Left ventricle myocardium superior (tissue), 1 donor: ENCODE data around the gene BOK. TPM values are rescaled to one million over a fixed set of nuclear protein-coding genes. Genes with fewer than 3 reads are reported as not detected.
"Not testable (repeated sequence)": the region's sequence is repeated elsewhere in the genome, so short reads cannot be mapped to it uniquely, and the experiment has no call there.

Experiments used
- ATAC-seq: fragments of 200-7000 bp; cut with Tn5 transposase; one replicate; pipeline ENCODE4 v1.9.1; 2020; ENCODE audit warnings: mild to moderate bottlenecking, moderate library complexity
- DNase-seq: peaks from one replicate; pipeline ENCODE4 v3.0.0-alpha.2; 2020
- intact Hi-C: fragments of 100-400 bp; cut with micrococcal nuclease; formaldehyde crosslinking; loops from one replicate; pipeline ENCODE4 v1.11.0; 2022
- long read RNA-seq: library from polyadenylated mRNA; unstranded; transcript quantifications from one replicate; pipeline ENCODE4 v2.0.0, GENCODE V29; 2021
- total RNA-seq: library from RNA; stranded (reverse); fragmentation: NEBNext Ultra II Directional; extraction: Animal tissue kit (Norgen Biotek cat#: 25700); gene quantifications from one replicate; pipeline ENCODE4 v1.2.1, GENCODE V29; 2021
- donor health status: DM: no; HTN: yes; CAD: no; lungs with severe emphysema.

BOK gene, protein sequence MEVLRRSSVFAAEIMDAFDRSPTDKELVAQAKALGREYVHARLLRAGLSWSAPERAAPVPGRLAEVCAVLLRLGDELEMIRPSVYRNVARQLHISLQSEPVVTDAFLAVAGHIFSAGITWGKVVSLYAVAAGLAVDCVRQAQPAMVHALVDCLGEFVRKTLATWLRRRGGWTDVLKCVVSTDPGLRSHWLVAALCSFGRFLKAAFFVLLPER
- 3.6 TPM for total RNA-seq
- long read RNA-seq, partial matches to known transcripts, result 3 of 15 reads
- long read RNA-seq, other reads (novel, unspliced or antisense), result 10 of 15 reads

DNA sequence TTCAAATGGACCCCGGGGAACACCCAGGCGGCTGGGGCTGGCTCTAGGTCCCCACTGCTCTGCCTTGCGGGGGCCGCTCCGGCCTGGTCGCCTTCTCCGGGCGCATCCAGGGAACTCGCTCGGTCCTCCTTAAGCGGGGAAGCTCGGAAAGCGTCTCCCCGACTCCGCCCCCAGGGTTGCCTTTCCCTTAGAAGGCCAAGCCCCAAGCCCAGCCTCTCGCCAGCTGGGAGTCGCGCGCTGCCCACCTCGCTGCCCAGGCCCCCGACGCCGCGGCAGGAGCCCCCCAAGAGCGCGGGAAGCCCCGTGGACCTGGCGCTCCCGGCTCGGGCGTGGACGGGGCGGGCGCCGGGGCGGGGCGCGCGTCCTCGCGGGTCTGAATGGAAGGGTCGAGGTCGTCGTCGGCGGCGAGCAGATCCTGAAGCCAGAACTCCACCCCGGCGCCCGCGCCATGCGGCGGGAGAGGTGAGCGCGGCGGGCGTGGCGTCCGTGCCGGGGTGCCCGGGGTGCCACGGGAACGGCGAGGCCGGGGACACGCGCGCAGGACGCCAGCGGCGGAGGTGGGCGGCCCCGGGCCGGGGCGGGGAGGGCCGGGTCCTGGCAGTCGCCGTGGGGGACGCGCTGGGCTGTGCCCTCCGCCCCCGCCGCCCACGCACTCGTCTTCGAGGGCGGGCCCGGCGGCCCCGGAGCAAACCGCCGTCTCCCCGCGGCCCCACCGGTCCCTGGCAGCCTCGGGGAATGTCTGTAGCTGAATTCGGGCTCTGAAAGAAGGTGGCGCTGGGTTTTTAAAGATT is at the start of gene BOK:
Gene BOK (plus strand): TSS at position 214 of the 791 bp plus-strand sequence. CDS start 739 bp downstream, outside the sequence.
- intact Hi-C loops, result no loop called here
- ATAC-seq, result peak; percentile 51

DNA sequence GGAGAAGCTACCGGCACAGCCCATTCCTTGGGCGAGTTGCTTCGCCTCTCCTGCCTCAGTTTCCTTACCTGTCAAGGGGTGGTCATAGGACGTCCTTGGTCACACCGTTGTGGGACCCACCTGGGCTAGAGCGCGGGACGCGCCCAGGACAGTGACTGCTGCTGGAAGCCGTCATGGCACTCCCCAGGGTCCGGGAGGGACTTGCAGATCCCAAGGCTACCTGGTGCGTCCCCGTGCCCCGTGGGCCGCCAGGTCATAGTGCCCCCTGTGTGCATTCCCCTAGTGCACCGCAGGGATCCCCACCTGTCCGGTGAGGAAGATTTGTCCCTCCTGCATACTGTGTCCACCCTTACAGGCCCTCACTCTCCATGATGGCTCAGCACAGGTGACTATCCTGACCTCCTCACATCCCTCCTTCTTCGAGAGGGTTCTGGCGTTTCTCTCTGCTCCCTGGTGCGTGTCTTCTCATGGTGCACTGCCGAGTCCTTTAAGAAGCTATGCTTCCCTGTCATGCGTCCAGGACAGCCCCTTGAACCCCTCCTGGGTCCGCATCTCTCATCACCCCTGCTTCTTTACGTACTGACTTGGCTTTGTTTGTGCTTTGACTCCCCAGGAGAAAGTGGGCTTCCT is 49.3 kb upstream of the BOK start:
- intact Hi-C loops, result no loop called here
- ATAC-seq, result no peak
- DNase-seq, result peak; percentile 57

More for the DNA sequence above, at the start of gene BOK:
- DNase-seq, result peak; percentile 68

DNA sequence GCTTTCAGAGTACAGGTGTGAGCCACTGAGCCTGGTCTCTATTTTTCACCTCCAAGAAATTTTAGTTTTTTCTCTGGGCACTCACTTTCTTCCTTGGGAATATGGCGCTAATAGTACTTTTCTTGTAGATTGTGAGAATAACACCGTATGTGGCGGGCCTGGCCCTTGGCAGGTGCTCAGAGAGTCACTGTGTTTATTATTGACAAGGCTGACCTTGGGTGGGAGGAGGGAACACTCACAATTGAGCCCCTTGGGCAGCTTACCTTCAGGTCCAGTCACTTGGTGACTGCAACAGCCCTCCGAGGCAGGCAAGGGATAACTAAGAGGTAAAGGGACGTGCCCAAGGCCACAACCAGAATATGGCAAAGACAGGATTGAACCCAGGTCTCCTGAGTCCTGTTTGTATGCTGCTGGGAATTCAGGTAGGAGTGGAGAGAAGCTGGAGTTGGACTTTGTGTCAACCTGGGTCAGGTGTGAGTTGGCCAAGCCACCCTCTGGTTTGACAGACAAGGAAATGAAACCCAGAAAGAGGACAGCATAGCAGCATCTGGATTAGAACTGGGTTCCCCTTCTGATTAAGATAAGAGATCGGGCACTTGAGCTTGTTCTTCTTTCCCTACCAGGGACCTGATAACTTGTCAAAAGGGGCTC is 47.3 kb upstream of the BOK start:
- DNase-seq, result no peak
- intact Hi-C loops, result no loop called here
- no peak for ATAC-seq

DNA sequence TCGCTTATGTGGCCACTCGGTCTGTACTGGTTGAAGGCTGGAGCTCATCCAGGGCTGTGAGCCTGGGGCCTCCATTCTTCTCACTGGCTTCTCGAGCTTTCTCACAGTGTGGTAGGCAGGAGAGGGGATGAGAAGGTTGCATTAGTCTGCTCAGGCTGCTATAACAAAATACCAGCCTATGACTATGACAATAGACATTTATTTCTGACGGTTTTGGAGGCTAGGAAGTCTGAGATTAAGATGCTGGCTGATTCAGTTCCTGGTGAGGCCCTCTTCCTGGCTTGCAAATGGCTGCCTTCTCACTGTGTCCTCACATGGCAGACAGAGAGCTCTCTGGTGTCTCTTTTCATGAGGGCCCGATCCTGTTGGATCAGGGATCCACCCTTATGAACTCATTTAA is 44.0 kb upstream of the BOK start:
- intact Hi-C loops, result no loop called here
- ATAC-seq (no peak), DNase-seq (no peak)

DNA sequence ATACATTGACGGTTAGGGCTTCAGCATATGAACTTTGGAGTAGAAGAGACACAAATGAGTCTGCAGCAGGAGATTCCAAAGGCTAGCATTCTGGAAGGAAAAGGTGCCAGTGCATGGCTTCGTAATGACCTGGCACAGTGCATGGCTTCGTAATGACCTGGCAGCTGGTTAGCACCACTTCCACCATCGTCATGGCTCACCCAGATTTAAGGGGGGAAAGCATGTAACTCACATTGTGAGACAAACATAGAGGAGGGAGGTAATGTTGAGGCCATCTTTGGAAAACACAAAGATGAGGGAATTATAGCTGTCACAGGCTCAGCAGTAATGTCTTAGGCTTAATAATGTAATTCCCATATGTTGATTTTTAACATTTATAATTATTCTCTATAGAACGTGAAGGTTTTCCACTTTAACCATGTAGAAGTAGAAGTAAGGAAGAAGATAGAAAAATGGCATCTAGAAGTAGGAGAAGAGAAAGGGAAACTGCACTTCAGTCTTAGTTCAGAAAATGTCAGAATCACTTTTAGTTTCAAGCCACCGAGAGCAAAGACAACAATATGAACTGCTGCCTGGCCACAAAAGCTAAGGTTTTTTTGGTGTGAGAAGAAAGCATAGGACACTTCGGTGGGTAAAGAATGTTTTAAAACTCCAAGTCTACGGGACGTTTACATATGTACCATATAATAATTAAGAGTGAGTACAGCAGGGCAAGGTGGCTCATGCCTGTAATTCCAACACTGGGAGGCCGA is 43.4 kb upstream of the BOK start:
- intact Hi-C loops, result no loop called here
- ATAC-seq, result no peak
- DNase-seq, result no peak

DNA sequence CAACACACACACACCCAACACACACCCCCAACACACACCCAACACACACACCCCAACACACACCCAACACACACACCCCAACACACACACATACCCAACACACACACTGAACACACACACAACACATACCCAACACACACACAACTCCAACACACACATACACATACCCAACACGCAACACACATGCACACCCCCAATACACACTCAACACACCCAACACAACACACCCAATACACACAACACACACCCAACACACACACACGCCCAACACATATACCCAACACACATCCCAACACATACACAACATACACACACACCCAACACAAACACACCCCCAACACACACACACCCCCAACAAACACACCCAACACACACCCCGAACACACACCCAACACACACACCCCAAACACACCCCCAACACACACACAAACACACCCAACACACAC is 42.0 kb upstream of the BOK start:
- no peak for ATAC-seq
- intact Hi-C loops, result no loop called here
- DNase-seq, result no peak

DNA sequence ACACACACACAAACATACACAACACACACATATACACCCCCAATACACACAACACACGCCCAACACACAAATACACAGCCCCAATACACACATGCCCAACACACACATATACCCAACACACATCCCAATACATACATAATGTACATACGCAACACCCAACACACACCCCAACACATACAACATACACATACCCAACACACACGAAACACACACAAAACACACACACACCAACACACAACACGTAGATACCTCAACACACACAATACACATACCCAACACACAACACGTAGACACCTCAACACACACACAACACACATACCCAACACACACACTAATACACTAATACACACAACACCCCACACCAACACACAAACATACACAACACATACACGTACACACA is 41.2 kb upstream of the BOK start:
- intact Hi-C loops, result no loop called here
- no peak for DNase-seq
- ATAC-seq, result no peak

DNA sequence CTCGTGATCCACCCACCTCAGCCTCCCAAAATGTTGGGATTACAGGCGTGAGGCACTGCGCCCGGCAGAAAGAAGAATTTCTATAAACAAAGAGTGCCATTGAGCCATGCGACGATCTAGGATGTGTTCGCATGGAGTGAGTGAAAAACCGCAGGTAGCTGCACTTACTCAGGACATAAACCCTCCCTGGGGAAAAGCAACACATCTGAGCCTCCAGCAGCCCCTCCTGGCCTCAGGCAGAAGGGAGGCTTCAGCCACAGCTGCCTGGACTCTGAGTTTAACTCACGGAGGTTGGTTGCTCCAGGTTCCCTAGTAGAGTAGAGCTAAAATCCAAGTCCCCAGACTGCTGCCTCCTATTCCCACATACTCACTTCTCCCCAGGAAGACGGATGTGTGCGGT is 38.9 kb upstream of the BOK start:
- DNase-seq (no peak), ATAC-seq (no peak)
- intact Hi-C loops, result no loop called here

DNA sequence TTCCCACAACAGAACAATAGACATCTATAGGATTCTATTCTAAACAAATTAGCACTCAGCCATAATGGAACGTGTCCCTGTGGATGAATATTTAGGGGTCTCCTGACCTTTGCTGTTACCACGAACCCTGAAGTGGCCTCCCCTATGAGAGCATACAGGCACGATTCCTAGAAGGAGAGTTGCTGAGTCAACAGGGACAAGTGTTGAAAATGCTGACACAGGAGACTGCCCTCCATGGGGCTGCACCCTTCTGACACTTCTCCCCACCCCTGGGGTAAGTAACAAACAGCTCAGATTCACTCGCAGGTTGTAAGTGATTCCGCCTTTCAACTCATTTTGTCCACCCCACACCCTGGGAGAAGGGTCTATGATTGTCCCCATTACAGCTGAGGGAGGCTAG is 36.1 kb upstream of the BOK start:
- no peak for ATAC-seq
- no peak for DNase-seq
- intact Hi-C loops, result no loop called here

DNA sequence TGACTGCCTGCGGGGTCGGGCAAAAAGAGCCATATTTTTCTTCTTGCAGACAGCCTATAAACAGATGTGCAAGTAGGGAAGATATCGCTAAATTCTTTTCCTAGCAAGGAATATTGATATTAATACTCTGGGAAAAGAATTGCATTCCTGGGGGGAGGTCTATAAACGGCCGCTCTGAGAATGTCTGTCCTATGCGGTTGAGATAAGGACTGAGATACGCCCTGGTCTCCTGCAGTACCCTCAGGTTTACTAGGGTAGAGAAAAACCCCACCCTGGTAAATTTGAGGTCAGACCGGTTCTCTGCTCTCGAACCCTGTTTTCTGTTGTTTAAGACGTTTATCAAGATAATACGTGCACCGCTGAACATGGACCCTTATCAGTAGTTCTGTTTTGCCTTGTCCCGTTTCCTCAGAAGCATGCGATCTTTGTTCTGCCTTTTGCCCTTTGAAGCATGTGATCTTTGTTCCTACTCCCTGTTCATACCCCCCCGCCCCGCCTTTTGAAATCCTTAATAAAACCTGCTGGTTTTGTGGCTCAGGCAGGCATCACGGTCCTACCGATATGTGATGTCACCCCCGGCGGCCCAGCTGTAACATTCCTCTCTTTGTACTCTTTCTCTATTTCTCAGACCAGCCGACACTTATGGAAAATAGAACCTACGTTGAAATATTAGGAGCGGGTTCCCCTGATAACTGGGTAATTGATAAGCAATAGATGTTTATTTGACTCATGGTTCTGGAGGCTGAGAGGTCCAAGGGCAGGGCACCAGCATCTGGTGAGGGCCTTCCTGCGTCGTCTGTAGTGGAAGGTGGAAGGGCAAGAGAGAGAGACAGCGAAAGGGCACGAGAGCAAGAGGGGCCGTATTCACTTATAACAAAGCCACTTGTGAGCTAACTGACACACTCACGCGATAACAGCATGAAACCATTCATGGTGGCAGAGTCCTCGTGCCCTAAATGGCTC is 32.4 kb upstream of the BOK start:
- intact Hi-C loops, DNase-seq, ATAC-seq: not testable (repeated sequence)

DNA sequence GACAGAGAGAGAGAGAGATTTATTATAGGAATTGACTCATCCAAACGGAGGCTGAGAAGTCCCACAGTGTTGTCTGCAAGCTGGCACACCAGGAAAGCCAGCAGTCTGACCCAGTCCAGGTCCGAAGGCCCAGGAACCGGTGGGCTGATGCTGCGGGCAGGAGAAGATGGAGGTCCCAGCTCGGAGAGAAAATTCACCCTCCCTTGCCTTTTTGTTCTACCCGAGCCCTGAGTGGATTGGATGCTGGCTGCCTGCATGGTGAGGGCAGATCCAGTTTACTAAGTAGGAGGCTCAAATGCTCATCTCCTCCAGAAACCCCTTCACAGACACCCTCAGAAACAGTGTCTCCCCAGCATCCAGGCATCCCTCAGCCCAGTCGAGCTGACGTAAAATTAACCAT is 28.0 kb upstream of the BOK start:
- intact Hi-C loops, result no loop called here
- no peak for ATAC-seq
- DNase-seq, result no peak

DNA sequence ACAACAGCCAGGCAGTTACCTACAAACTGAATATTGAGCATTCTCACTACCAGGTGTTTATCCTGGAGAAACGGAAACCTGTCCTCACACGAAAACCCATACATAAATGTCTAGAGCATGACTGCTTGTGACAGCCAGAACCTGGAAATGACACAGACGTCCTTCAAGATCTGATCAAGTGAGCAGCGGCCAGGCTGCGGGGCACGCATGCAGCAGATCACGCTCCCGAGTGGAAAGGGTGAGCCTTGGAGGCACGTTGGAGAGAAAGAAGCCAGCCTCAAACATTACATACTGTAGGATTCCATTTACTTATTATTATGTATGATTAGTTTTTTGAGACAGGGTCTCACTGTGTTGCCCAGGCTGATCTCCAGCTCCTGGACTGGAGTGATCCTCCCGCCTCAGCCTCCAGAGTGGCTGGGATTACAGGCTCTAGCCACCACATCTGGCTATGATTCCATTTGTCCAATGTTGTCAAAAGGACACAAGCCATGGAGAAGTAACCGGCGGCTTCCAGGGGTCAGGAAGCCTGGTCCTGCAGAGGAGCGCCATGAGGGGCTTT is 27.3 kb upstream of the BOK start:
- intact Hi-C loops, result no loop called here
- ATAC-seq (no peak), DNase-seq (no peak)

DNA sequence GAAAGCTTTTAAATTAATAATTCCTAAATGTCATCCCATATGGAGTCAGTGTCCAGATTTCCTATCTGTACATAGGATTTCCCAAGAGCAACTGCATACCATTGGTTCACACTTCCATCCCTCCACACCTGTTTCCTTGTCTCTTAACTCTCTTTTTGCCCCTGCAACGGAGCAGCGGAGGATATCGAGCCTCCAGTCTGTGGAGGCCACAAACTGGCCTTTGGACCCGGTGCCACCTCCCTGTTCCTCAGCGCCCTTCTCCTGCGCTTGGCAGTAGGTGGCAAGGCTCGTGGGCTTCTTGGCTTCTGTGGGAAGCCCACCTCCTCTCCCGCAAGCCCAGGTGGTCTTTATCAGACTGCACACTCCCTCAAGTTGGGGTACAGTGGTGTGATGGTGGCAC is 26.4 kb upstream of the BOK start:
- DNase-seq, result no peak
- intact Hi-C loops, result no loop called here
- ATAC-seq, result no peak

DNA sequence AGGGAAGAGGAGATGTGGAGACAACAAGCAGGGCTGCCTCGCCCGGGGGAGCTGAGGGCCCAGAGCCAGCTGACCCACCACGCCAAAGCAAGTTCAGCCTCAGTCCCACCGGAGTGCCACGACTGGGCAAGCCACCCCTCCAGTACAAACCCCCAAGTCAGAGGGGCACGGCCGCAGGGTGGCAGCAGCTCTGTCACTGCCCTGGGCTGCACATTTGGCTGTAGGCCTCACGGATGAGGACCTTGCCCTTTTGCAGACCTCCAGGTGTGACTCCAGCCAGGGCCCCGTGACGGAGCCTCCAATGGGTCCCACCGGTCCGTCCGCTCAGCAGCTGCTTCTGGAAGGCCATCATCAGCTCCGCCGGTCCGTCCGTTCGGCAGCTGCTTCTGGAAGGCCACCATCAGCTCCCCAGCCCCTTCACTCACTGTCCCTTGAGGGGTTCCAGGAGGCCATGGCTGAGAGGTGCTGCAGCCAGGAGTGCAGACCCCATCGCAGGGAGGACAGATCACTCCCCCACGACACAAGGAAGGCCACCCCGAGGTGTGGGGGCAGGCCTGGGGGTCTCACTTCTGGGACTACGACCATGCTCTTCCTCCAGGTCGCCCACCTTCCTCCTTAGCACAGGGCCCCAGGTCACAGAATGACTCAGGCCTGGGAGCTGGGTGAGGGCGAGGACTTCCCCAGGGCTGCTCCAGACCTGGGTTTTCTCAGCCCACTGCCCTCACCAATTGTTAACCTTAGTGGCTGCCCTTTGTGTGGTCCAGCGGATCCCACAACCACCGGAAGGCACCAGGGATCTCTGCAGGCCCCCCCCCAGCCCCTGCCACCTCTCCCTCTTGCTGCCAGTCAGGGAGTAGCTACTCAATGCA is 25.6 kb upstream of the BOK start:
- DNase-seq (no peak), ATAC-seq (no peak)
- intact Hi-C loops, result no loop called here

DNA sequence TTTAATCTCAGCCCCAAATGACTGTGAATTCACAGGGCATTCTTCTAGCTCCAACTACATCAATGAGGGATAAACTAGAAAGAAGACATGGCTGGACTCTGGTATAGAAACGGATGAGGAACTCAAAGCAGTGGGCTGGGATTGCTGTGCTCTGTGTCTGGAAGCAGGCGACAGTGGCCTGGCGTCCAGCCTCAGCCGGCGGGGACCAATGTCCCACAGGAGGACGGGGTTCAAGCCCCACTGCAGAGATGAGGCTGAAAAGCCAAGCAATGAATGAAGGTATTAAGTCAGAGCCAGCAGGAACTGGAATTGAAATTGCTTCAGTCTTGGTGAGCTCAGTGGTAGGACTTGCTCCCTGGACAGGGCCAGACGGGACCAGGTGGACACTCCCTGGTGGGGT is 24.3 kb upstream of the BOK start:
- DNase-seq, result no peak
- ATAC-seq, result no peak
- intact Hi-C loops, result no loop called here

DNA sequence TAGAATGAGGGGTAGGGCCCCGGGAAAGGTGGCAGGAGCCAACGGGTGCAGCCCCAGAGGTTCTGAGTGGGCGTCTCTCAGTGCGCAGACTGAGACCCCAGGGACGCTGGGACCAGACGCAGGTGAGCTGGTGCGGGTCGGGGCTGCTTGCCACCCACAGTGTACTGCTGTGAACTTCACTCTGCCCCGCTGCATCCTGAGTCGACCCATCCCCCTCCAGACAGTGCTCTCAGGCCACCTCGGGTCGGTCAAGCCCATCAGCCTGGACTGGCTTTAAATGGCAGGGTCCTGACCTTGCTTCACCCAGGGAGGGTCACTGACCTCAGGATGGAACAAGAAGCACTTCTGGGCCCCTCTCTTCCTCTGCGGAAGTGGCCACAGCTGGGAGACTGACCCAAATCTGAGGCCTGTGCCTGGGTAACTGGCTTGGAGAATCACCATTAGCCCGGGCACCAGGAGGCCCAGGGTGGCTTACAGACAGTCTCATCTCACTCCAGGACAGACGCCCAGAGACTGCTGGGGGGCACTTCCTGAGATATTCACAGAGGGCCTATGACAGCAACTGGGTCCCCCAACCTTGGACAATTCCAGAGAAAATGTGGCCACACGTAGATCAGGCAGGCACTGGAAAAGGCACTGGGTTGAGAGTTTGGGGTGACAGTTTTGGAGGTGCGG is 23.7 kb upstream of the BOK start:
- intact Hi-C loops, result no loop called here
- DNase-seq, result no peak
- ATAC-seq, result no peak
